ENCODE measurements around the gene SLC25A38.

SLC25A38 gene, protein sequence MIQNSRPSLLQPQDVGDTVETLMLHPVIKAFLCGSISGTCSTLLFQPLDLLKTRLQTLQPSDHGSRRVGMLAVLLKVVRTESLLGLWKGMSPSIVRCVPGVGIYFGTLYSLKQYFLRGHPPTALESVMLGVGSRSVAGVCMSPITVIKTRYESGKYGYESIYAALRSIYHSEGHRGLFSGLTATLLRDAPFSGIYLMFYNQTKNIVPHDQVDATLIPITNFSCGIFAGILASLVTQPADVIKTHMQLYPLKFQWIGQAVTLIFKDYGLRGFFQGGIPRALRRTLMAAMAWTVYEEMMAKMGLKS

DNA sequence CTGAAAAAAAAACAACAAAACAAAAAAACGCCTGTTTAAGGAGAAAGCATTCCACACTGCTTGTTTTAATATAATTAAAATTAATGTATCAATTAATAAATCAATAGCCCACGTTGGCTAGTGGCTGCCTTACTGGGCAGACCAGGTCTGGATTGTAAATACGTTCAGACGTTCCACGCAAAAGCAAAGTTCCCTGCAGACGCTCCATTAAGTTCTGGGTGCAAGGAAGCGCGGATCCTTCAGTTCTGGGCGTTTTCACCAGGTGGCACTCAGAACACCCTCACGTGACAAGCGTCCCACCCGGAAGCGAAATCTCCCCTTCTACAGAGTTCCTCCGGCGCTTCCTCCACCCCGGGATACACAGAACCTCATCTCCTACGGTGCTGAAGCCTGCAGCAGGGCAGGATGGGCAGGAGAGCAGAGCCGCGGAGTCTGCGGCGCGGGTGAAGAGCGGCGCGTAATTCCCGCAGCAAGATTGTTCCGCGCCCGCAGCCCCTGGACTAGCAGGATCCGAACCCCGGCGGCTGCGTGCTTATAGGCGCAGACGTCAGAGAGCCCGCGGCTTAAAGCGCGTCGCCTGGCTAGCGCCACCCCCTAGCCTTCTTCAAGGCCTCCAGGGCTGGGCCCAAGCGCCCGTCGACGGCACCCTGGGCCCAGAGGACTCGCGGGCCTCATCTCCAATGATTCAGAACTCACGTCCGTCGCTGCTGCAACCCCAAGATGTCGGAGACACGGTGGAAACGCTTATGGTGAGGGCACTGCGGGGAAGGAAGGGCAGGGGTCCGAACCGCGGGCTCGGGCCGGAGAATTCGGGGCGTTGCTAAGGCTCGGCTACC lies at the start of gene SLC25A38:
SLC25A38 (plus strand) TSS at position 326 of the 836 bp plus-strand sequence; CDS start at position 681, 355 bp downstream.
- TF ChIP-seq, protein P1, sequence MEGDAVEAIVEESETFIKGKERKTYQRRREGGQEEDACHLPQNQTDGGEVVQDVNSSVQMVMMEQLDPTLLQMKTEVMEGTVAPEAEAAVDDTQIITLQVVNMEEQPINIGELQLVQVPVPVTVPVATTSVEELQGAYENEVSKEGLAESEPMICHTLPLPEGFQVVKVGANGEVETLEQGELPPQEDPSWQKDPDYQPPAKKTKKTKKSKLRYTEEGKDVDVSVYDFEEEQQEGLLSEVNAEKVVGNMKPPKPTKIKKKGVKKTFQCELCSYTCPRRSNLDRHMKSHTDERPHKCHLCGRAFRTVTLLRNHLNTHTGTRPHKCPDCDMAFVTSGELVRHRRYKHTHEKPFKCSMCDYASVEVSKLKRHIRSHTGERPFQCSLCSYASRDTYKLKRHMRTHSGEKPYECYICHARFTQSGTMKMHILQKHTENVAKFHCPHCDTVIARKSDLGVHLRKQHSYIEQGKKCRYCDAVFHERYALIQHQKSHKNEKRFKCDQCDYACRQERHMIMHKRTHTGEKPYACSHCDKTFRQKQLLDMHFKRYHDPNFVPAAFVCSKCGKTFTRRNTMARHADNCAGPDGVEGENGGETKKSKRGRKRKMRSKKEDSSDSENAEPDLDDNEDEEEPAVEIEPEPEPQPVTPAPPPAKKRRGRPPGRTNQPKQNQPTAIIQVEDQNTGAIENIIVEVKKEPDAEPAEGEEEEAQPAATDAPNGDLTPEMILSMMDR (IDR thresholded peaks at IDR 0.05; ENCODE audit: insufficient read depth, low read length, missing control alignments): peak; percentile 35
- ChIA-PET CTCF (no interaction called here), POLR2A (interaction anchor here (2.7 kb wide), 1 partner anchor 23 kb away, joined by 14 read pairs; the partner anchor contains the start of gene RPSA)
- DNase-seq (ENCODE audit: low read depth, low spot score): no peak
- peak within 1 kb of the TSS; percentile 93 for H3K4me3 ChIP-seq (ENCODE audit: low read depth, low read length)

DNA sequence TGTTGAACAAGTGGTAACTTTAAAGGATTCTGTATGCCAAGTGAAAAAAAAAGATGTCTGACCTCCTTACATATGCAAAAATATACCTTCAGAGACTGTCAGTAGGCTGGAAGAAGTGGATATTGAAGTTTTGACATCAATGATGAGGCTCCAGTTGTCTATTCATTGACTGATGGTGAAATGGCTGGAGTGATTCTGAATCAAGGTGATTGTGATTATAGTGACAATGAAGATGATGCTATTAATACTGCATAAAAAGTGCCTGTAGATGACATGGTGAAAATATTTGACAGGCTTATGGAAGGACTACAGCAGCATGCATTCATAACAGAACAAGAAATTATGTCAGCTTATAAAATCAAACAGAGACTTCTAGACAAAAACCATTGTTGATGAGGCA lies 49.6 kb upstream of the SLC25A38 start:
- POLR2A ChIA-PET: no interaction called here
- DNase-seq (ENCODE audit: low read depth, low spot score): no peak
- no peak overlapping the region for H3K4me3 ChIP-seq (ENCODE audit: low read depth, low read length)
- CTCF ChIA-PET: no interaction called here
- TF ChIP-seq, protein P1 (IDR thresholded peaks at IDR 0.05; ENCODE audit: insufficient read depth, low read length, missing control alignments): no peak

DNA sequence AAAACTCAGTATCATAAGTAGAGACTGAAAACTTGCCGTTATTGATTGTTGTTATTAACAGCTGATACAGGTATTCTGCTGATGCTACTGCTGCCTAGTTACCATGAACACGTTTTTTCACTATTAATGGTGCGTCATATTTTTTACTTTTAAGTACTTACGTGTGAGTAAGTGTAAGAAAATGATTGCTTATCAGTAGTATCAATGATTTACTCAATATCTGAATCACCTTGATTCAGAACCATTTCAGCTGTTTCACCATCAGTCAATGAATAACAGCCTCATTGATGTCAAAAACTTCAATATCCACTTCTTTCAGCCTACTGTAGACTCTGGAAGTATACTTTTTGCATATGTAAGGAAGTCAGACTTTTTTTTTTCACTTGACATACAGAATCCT lies 49.0 kb upstream of the SLC25A38 start:
- TF ChIP-seq, protein P1 (IDR thresholded peaks at IDR 0.05; ENCODE audit: insufficient read depth, low read length, missing control alignments): no peak
- H3K4me3 ChIP-seq (ENCODE audit: low read depth, low read length): no peak overlapping the region
- CTCF ChIA-PET: no interaction called here
- POLR2A ChIA-PET: no interaction called here
- no peak for DNase-seq (ENCODE audit: low read depth, low spot score)

DNA sequence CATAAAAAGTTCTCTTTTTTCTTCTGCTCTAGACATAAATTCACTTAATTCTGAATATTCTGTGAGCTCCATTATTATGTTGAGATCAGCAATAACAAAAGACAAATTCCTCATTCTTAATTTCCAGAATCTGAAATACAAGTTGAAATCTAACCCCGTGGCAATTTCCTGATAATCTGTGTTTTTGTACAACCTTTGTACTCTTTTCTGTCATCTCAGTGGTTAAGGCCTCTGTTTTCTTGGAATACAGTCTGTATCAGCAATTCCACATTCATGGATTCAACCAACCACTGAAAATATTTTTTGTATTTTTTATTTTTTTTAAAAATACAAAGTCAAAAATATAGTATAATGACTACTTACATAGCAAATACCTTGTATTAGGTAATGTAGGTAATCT lies 45.0 kb upstream of the SLC25A38 start:
- no peak overlapping the region for H3K4me3 ChIP-seq (ENCODE audit: low read depth, low read length)
- TF ChIP-seq, protein P1 (IDR thresholded peaks at IDR 0.05; ENCODE audit: insufficient read depth, low read length, missing control alignments): no peak
- no peak for DNase-seq (ENCODE audit: low read depth, low spot score)
- CTCF ChIA-PET: no interaction called here
- POLR2A ChIA-PET: no interaction called here

DNA sequence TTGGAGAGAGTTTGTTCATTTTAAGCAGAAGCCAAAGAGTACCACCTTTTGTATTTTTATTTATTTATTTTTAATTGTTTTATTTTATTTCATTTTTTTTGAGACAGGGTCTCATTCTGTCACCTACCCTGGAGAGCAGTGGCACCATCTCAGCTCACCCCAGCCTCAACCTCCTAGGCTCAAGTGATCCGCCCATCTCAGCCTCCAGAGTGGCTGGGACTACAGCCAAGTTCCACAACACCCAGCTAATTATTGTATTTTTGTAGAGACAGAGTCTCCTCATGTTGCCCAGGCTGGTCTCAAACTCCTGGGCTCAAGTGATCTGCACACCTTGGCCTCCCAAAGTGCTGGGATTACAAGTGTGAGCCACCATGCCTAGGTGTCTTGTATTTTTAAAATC lies 44.1 kb upstream of the SLC25A38 start:
- no peak overlapping the region for H3K4me3 ChIP-seq (ENCODE audit: low read depth, low read length)
- TF ChIP-seq, protein P1 (IDR thresholded peaks at IDR 0.05; ENCODE audit: insufficient read depth, low read length, missing control alignments): no peak
- DNase-seq (ENCODE audit: low read depth, low spot score): no peak
- ChIA-PET POLR2A (no interaction called here), CTCF (no interaction called here)

DNA sequence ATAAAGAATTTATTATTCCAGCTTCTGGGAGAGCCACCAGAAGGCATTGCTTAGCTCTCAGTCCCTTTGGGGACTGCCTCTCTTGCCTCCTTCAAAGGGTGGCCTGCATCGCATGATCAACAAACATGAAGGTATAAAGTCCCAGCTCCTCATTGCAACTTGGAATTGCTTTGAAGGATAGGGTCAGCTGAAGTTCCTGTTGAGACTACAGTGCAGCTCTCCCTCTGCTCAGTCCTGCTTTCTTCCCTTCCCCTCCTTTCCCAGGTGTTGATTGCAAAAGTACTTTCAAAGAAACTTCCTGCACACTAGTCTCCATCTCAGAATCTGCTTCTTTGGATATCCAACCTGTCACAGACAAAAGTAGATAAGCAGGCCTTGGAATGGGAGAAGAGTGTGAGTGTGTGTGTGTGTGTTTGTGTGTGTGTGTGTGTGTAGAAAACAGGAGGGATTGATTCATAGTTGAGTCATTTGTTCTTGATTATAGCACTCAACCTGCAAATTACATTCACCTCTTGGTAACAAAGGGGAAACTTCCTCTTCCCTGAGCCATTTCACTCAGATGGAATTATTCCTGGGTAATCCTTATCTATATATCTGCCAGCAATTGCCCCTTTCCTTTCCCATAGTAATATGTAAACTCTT lies 40.0 kb upstream of the SLC25A38 start:
- ChIA-PET POLR2A (no interaction called here), CTCF (no interaction called here)
- TF ChIP-seq, protein P1 (IDR thresholded peaks at IDR 0.05; ENCODE audit: insufficient read depth, low read length, missing control alignments): no peak
- no peak for DNase-seq (ENCODE audit: low read depth, low spot score)
- no peak overlapping the region for H3K4me3 ChIP-seq (ENCODE audit: low read depth, low read length)
